Heart left ventricle (tissue), 16 donors: ENCODE data around the gene MGP. TPM values are rescaled to one million over a fixed set of nuclear protein-coding genes. Genes with fewer than 3 reads are reported as not detected.

Experiments
- ATAC-seq, 4 donors: fragments of 200-7000 bp; cut with Tn5 transposase; one replicate each; pipeline ENCODE4 v1.9.1; 2020 to 2022; ENCODE audit warnings: moderate library complexity in 4 of 4, mild to moderate bottlenecking in 3 of 4, moderate number of reproducible peaks in 1 of 4
- DNase-seq, 5 donors: peaks; one replicate each; pipeline ENCODE4 v3.0.0-alpha.2; 2020
- H3K27ac ChIP-seq, 12 donors: fragments of 200-600 bp; sonication (generic) in 4 of 12; one replicate each; pipeline versions ENCODE4 v1.5.0 to v1.8.0; 2016 to 2022; ENCODE audit warnings: mild to moderate bottlenecking in 2 of 12
- H3K27me3 ChIP-seq, 9 donors: fragments of 200-600 bp; sonication (generic) in 2 of 9; one replicate each; pipeline versions ENCODE4 v1.5.1 to v1.8.0; 2016 to 2022; ENCODE audit warnings: mild to moderate bottlenecking in 3 of 9
- H3K36me3 ChIP-seq, 9 donors: fragments of 200-600 bp; sonication (generic) in 2 of 9; one replicate each; pipeline versions ENCODE4 v1.5.0 to v1.8.0; 2018 to 2022; ENCODE audit warnings: mild to moderate bottlenecking in 2 of 9
- H3K4me1 ChIP-seq, 12 donors: fragments of 200-600 bp; sonication (generic) in 4 of 12; one replicate each; pipeline versions ENCODE4 v1.5.0 to v1.8.0; 2016 to 2022; ENCODE audit warnings: mild to moderate bottlenecking in 3 of 12
- H3K4me3 ChIP-seq, 12 donors: fragments of 200-600 bp; sonication (generic) in 4 of 12; one replicate each; pipeline versions ENCODE4 v1.5.0 to v1.8.0; 2017 to 2022; ENCODE audit warnings: mild to moderate bottlenecking in 9 of 12, moderate library complexity in 4 of 12
- H3K9me3 ChIP-seq, 12 donors: fragments of 200-600 bp; sonication (generic) in 4 of 12; one replicate each; pipeline versions ENCODE4 v1.5.0 to v1.8.0; 2016 to 2022; ENCODE audit warnings: mild to moderate bottlenecking in 1 of 12
- CTCF ChIP-seq, 12 donors: fragments of 200-600 bp; sonication (generic) in 4 of 12; IDR thresholded peaks; one replicate each; pipeline versions ENCODE4 v1.5.0 to v1.8.0; 2018 to 2022; ENCODE audit warnings: antibody characterized with exemption in 12 of 12, mild to moderate bottlenecking in 5 of 12
- POLR2A ChIP-seq, 2 donors: fragments of 450-650 bp; IDR thresholded peaks; one replicate each; pipeline ENCODE4 v1.6.1; 2017; ENCODE audit warnings: antibody characterized with exemption in 2 of 2, mild to moderate bottlenecking in 2 of 2, moderate library complexity in 2 of 2
- WGBS, 4 donors: extraction: QIAGEN DNeasy Blood & Tissue Kit in 2 of 4; methylation state at CpG; one replicate each; pipeline versions ENCODE4 v1.1.5 to v1.1.7; 2013 to 2018; 5-methylcytosine and 5-hydroxymethylcytosine counted together
- intact Hi-C, 10 donors: fragments of 100-400 bp; cut with DNase I; formaldehyde crosslinking; loops; one replicate each; pipeline versions ENCODE4 v1.11.1 to v1.14.2; 2022
- polyA plus RNA-seq, 2 donors: library from polyadenylated mRNA; stranded (reverse); fragments of 200-250 nt; gene quantifications; one replicate each; pipeline ENCODE4 v1.2.3, GENCODE V29; 2013
- total RNA-seq, 9 donors: library from RNA; depleted of rRNA in 2 of 9; stranded (reverse); fragments of >200 nt in 2 of 9; fragmentation: NEBNext Ultra II Directional in 3 of 9; extraction: Animal tissue kit (Norgen Biotek cat#: 25700) in 3 of 9; gene quantifications; one replicate each; pipeline versions ENCODE4 v1.1.0 to v1.2.4, GENCODE V29; 2016 to 2023
- donor health status: ischemic (EF 13 %, LVEDD 7.1; RV severe dilation, severe dysfunction).
- donor health status: healthy with polysubstance abuse.
- donor health status: DM: no; HTN: yes; CAD: no.
- donor health status: DM: no; HTN: no; CAD: no.
- donor health status: ischemic (EF 25% LVEDD 6.9; RV normal size, moderate dysfunction).
- donor health status: ischemic (EF 25% LVEDD 5.7; RV mildly dilated, moderate dysfunction).
- donor health status: healthy.
- donor health status: DM: yes; HTN: yes; CAD: no.
- donor health status: ischemic (EF 35%, LVEDD 5.7; RV mildly dilated, moderate dysfunction).
- donor health status: nonischemic (EF 11% LVEDD 7.7; RV severe dilation, severe dysfunction).
- donor health status: DM: yes; HTN: yes; CAD: no.
- donor health status: PGD.
- donor health status: ischemic (EF 29% LVEDD 5.4; RV normal size, mild dysfunction).
- donor health status: nonischemic (EF 23%, LVEDD 6.1; RV moderate dilation, normal function).

The MGP gene
- total and polyA plus RNA-seq, 11 donors, result 142 to 651 (median 255) TPM

DNA sequence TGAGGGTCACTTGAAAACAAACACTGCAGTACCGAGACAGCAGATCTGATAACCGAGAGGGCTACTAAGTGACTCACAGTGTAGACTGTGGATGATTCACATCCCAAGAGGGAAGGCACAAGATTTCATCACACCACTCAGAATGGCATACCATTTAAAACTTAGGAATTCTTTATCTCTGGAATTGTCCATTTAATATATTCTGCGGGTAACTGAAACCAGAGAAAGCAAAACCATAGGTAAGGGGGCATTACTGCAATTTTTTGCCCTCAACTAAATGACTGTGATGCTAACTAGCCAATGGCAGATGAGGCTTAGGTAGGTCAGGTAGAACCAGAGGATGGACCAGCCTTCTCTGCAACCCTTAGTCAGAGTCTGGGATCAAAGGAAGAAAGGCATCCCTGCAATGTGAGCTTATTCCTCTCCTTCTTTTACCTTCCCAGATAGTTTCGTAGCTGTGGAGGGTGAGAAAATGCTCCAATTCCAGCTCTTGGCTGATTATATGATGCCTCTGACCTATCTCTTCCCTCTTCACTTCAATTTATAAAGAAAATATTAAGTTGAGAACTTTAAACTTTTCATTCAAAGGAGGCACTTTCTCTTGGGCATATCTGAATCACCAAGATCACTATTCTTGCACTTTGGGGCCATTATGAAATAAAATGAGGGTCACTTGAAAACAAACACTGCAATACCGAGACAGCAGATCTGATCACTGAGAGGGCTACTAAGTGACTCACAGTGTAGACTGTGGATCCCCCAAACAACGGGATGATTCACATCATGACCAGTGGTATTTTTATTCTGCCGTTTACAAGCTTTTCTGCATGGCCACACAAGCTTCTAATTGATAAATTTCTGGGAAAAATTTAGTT lies 49.1 kb downstream of the MGP start:
- H3K36me3 ChIP-seq, result no peaks in the 10 kb centered on the region
- DNase-seq (no peak), ATAC-seq (peak in 3 of 4 donors; percentile 33 to 90 (median 83))
- H3K9me3 ChIP-seq, result no peaks in the 10 kb centered on the region
- peak overlapping the region in 4 of 12 donors; percentile 15 to 47 (median 36) for H3K27ac ChIP-seq
- H3K27me3 ChIP-seq, result no peaks in the 10 kb centered on the region
- no peak for TF ChIP-seq POLR2A (IDR thresholded peaks at IDR 0.05)
- TF ChIP-seq CTCF (IDR thresholded peaks at IDR 0.05), result no peak
- 72 to 80% (median 78%) methylated on average over 7 of the region's 7 CpGs for WGBS, 4 donors
- intact Hi-C loops, result no loop called here
- peaks cover 0 to 45% (median 26%) of the 10 kb centered on the region in 12 donors for H3K4me1 ChIP-seq
- H3K4me3 ChIP-seq, result no peak overlapping the region

DNA sequence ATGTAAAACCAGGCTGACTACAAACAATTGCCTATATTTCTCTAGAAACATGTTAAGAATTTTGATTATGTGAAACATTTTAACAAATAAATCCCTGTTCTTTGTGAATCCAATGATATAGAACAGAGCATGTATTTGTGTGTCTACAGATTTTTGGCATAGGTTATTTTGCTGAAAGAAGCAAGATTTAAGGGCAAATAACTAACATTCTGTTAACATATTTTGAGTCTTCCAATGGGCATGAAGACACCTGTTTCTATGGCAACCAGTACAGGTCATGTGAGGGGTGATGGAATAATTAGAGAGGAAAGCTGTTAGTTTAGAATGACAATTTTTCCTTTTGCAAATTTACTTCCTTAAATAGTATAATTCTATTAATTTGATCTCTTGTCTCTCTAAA lies 51.1 kb downstream of the MGP start:
- no peaks in the 10 kb centered on the region for H3K27me3 ChIP-seq
- DNase-seq, result no peak
- TF ChIP-seq CTCF (IDR thresholded peaks at IDR 0.05) (no peak), POLR2A (IDR thresholded peaks at IDR 0.05) (no peak)
- H3K9me3 ChIP-seq, result no peaks in the 10 kb centered on the region
- no peaks in the 10 kb centered on the region for H3K36me3 ChIP-seq
- peaks cover 0 to 33% (median 17%) of the 10 kb centered on the region in 12 donors for H3K4me1 ChIP-seq
- no peak overlapping the region for H3K4me3 ChIP-seq
- intact Hi-C loops, result no loop called here
- peak overlapping the region in 5 of 12 donors; percentile 4 to 43 (median 33) for H3K27ac ChIP-seq
- ATAC-seq, result no peak

GRCh38 chr12:14833952-14834351 lies 51.7 kb downstream of the MGP start:
- Histone ChIP-seq H3K4me1 (peaks cover 0 to 33% (median 17%) of the 10 kb centered on the region in 12 donors), H3K27ac (peak overlapping the region in 1 of 12 donors; percentile 27), H3K9me3 (no peaks in the 10 kb centered on the region), H3K4me3 (no peak overlapping the region), H3K36me3 (no peaks in the 10 kb centered on the region), H3K27me3 (no peaks in the 10 kb centered on the region)
- intact Hi-C loops, result no loop called here
- 6 to 25% (median 16%) methylated on average over 1 of the region's 1 CpG for WGBS, 4 donors
- ATAC-seq (peak in 2 of 4 donors; percentile 13 to 71), DNase-seq (no peak)
- TF ChIP-seq CTCF (IDR thresholded peaks at IDR 0.05), result no peak
- TF ChIP-seq POLR2A (IDR thresholded peaks at IDR 0.05), result no peak

DNA sequence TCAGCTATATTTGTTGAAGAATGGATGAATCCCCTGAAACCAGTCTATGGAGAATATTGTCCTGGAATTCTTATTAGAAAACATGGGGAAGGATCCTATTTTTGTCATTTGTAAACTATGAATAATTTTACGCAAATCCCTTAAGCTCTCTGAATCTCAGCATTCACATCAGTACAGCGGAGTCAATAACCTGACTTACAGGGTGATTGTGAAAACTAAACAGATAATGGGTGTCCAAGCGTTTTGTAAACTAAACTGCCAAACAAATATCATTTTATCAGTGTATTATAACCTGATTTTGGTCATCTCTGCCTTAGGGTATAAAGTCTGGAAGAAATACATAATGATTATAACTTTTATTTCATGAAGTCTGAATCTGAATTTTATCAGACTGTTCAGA lies 52.3 kb downstream of the MGP start:
- Histone ChIP-seq H3K36me3 (no peaks in the 10 kb centered on the region), H3K9me3 (no peaks in the 10 kb centered on the region), H3K27me3 (no peaks in the 10 kb centered on the region), H3K4me3 (no peak overlapping the region), H3K4me1 (peaks cover 0 to 33% (median 17%) of the 10 kb centered on the region in 12 donors), H3K27ac (no peak overlapping the region)
- intact Hi-C loops, result no loop called here
- no peak for DNase-seq
- WGBS, 4 donors, result 86 to 93% (median 91%) methylated on average over 3 of the region's 3 CpGs
- TF ChIP-seq POLR2A (IDR thresholded peaks at IDR 0.05) (no peak), CTCF (IDR thresholded peaks at IDR 0.05) (no peak)
- no peak for ATAC-seq

Other genes with a start within 250 kb of the MGP start
- under 1 TPM in 1 of 9 donors, not detected in 8; 0.15 TPM for gene GUCY2C, start 189.3 kb downstream of the MGP start, total RNA-seq
- gene GUCY2C, start 189.3 kb downstream of the MGP start, polyA plus RNA-seq, result under 1 TPM in 1 of 2 donors, not detected in 1; 0.03 TPM
- 10 to 100 TPM; 20.2 to 62.7 (median 52.7) TPM for gene WBP11, start 82.4 kb downstream of the MGP start, total RNA-seq
- 10 to 100 TPM; 11.4 to 38.8 TPM for gene WBP11, start 82.4 kb downstream of the MGP start, polyA plus RNA-seq
- gene C12orf60, start 82.2 kb downstream of the MGP start, total RNA-seq, result 1 to 10 TPM; 2.0 to 4.6 (median 3.4) TPM
- gene C12orf60, start 82.2 kb downstream of the MGP start, polyA plus RNA-seq, result 1 to 10 TPM; 3.6 to 5.3 TPM
- gene SMCO3, start 71.7 kb downstream of the MGP start, total RNA-seq, result under 1 TPM in 4 of 9 donors, not detected in 5; 0.13 to 0.91 (median 0.17) TPM
- gene SMCO3, start 71.7 kb downstream of the MGP start, polyA plus RNA-seq, result under 1 TPM; 0.07 to 0.57 TPM
- 1 to 10 TPM in 8 of 9 donors, under 1 TPM in 1; 0.44 to 5.9 (median 2.8) TPM for gene ART4, start 42.3 kb downstream of the MGP start, total RNA-seq
- gene ART4, start 42.3 kb downstream of the MGP start, polyA plus RNA-seq, result 1 to 10 TPM; 1.3 to 2.2 TPM
- gene ERP27, start 52.7 kb upstream of the MGP start, total RNA-seq, result under 1 TPM in 7 of 9 donors, not detected in 2; 0.14 to 0.93 (median 0.24) TPM
- gene ERP27, start 52.7 kb upstream of the MGP start, polyA plus RNA-seq, result under 1 TPM; 0.12 to 0.15 TPM
- 100 to 1,000 TPM in 2 of 9 donors, 10 to 100 TPM in 7; 30.5 to 256 (median 53.6) TPM for gene ARHGDIB, start 75.7 kb upstream of the MGP start, total RNA-seq
- 10 to 100 TPM; 65.8 to 81.5 TPM for gene ARHGDIB, start 75.7 kb upstream of the MGP start, polyA plus RNA-seq
- gene PDE6H, start 87.2 kb upstream of the MGP start, total RNA-seq, result not detected
- gene PDE6H, start 87.2 kb upstream of the MGP start, polyA plus RNA-seq, result not detected